GM19043 (cell line): ENCODE data around the gene SLC22A23.
"Not testable (repeated sequence)": the region's sequence is repeated elsewhere in the genome, so short reads cannot be mapped to it uniquely, and the experiment has no call there.

Source experiments
- ATAC-seq: cut with Tn5 transposase; IDR thresholded peaks from one replicate; pipeline ENCODE4 v1.9.1; 2021; ENCODE audit warnings: low read depth; ENCODE audit not compliant: unreplicated experiment

Gene SLC22A23

GRCh38 chr6:3390698-3391097 lies 66.2 kb downstream of the SLC22A23 start:
- no peak for ATAC-seq

- ATAC-seq, result no peak
These were observed 67.3 kb downstream of the SLC22A23 start for GRCh38 chr6:3389390-3390167.

GRCh38 chr6:3388786-3389185 lies 68.1 kb downstream of the SLC22A23 start:
- no peak for ATAC-seq

GRCh38 chr6:3386374-3386857 lies 70.4 kb downstream of the SLC22A23 start:
- ATAC-seq, result no peak

GRCh38 chr6:3385660-3386151 lies 71.1 kb downstream of the SLC22A23 start:
- ATAC-seq, result no peak

- ATAC-seq, result not testable (repeated sequence)
These were observed 71.7 kb downstream of the SLC22A23 start for GRCh38 chr6:3385181-3385580.

GRCh38 chr6:3384241-3385143 lies 72.4 kb downstream of the SLC22A23 start:
- ATAC-seq, result no peak

GRCh38 chr6:3383525-3383924 lies 73.3 kb downstream of the SLC22A23 start:
- ATAC-seq, result no peak

GRCh38 chr6:3382326-3383279 lies 74.2 kb downstream of the SLC22A23 start:
- ATAC-seq, result no peak

- ATAC-seq, result no peak
These were observed 75.5 kb downstream of the SLC22A23 start for GRCh38 chr6:3381233-3381921.

GRCh38 chr6:3380344-3381232 lies 76.3 kb downstream of the SLC22A23 start:
- no peak for ATAC-seq

- ATAC-seq, result no peak
These were observed 77.3 kb downstream of the SLC22A23 start for GRCh38 chr6:3379482-3380060.

GRCh38 chr6:3378808-3379207 lies 78.0 kb downstream of the SLC22A23 start:
- not testable (repeated sequence) for ATAC-seq

- not testable (repeated sequence) for ATAC-seq
These were observed 78.5 kb downstream of the SLC22A23 start for GRCh38 chr6:3378398-3378782.

- no peak for ATAC-seq
These were observed 79.1 kb downstream of the SLC22A23 start for GRCh38 chr6:3377536-3378397.

GRCh38 chr6:3376893-3377535 lies 79.8 kb downstream of the SLC22A23 start:
- no peak for ATAC-seq

GRCh38 chr6:3376064-3376463 lies 80.8 kb downstream of the SLC22A23 start:
- no peak for ATAC-seq
